ENCODE measurements around the gene EEF1AKMT1. TPM values are rescaled to one million over a fixed set of nuclear protein-coding genes. Genes with fewer than 3 reads are reported as not detected.

Gene EEF1AKMT1
- total RNA-seq (1 to 10 TPM; 2.6 to 4.6 (median 3.5) TPM), polyA plus RNA-seq (1 to 10 TPM; 3.8 to 6.4 TPM)

GRCh38 chr13:20773194-20774080 lies at the start of gene EEF1AKMT1:
EEF1AKMT1 (minus strand) TSS chr13:20773961; CDS start chr13:20757598, 16,363 bp downstream.
- ATAC-seq = peak; percentile 97 to 100 (median 100)
- intact Hi-C loops (cut with DNase I) = no loop called here
- no peaks in the 10 kb centered on the region for H3K27me3 ChIP-seq
- no peaks in the 10 kb centered on the region for H3K36me3 ChIP-seq
- H3K27ac ChIP-seq = peak within 1 kb of the TSS; percentile 75 to 86 (median 82)
- peaks cover 4 to 6% (median 4%) of the 10 kb centered on the region in 3 donors for H3K4me1 ChIP-seq
- H3K9me3 ChIP-seq = no peaks in the 10 kb centered on the region
- WGBS, 2 donors = 1% methylated on average over 72 of the region's 72 CpGs
- TF ChIP-seq CTCF (IDR thresholded peaks at IDR 0.05) = no peak
- peak; percentile 90 to 99 (median 95) for DNase-seq
- no peak for FAIRE-seq
- H3K4me3 ChIP-seq = peak within 1 kb of the TSS; percentile 45 to 62 (median 52)

DNA sequence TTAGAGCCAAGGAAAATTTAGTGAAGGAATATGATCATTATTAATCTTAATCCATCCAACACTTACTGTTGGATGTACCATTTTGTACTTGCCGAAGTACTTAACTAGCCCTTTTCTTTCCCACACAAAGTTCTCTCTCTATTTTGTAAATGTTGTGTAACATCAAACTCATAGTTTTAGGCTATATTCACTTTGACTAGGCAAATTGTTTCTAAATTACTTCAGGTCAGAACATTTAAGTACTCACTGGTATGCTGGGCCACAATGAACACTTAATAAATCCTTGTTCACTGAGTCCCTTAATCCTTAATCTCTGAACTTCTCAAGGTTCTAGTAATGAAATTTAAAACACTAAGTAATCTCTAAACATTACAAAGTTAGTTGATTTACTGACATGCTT lies 49.3 kb upstream of the EEF1AKMT1 start:
- Histone ChIP-seq H3K36me3 (no peaks in the 10 kb centered on the region), H3K9me3 (no peaks in the 10 kb centered on the region), H3K4me3 (no peak overlapping the region), H3K27ac (no peak overlapping the region), H3K4me1 (no peaks in the 10 kb centered on the region), H3K27me3 (no peaks in the 10 kb centered on the region)
- FAIRE-seq = no peak
- no peak for DNase-seq
- intact Hi-C loops (cut with DNase I) = no loop called here
- ATAC-seq = no peak
- no peak for TF ChIP-seq CTCF (IDR thresholded peaks at IDR 0.05)
- 99 to 100% methylated on average over 1 of the region's 1 CpG for WGBS, 2 donors

GRCh38 chr13:20822406-20822805 lies 48.6 kb upstream of the EEF1AKMT1 start:
- intact Hi-C loops (cut with DNase I) = no loop called here
- Histone ChIP-seq H3K4me1 (no peaks in the 10 kb centered on the region), H3K9me3 (no peaks in the 10 kb centered on the region), H3K4me3 (no peak overlapping the region), H3K27me3 (no peaks in the 10 kb centered on the region), H3K36me3 (no peaks in the 10 kb centered on the region), H3K27ac (no peak overlapping the region)
- FAIRE-seq = no peak
- 90 to 100% methylated on average over 1 of the region's 1 CpG for WGBS, 2 donors
- no peak for ATAC-seq
- DNase-seq = no peak
- no peak for TF ChIP-seq CTCF (IDR thresholded peaks at IDR 0.05)

- intact Hi-C loops (cut with DNase I) = no loop called here
- TF ChIP-seq CTCF (IDR thresholded peaks at IDR 0.05) = no peak
- WGBS, 2 donors = 98% methylated on average over 3 of the region's 3 CpGs
- Histone ChIP-seq H3K27ac (no peak overlapping the region), H3K36me3 (no peaks in the 10 kb centered on the region), H3K4me3 (no peak overlapping the region), H3K9me3 (no peaks in the 10 kb centered on the region), H3K27me3 (no peaks in the 10 kb centered on the region), H3K4me1 (peaks cover 0 to under 1% (median 0%) of the 10 kb centered on the region in 3 donors)
- no peak for DNase-seq
- no peak for ATAC-seq
- no peak for FAIRE-seq
These were observed 46.0 kb upstream of the EEF1AKMT1 start for GRCh38 chr13:20819715-20820114.

DNA sequence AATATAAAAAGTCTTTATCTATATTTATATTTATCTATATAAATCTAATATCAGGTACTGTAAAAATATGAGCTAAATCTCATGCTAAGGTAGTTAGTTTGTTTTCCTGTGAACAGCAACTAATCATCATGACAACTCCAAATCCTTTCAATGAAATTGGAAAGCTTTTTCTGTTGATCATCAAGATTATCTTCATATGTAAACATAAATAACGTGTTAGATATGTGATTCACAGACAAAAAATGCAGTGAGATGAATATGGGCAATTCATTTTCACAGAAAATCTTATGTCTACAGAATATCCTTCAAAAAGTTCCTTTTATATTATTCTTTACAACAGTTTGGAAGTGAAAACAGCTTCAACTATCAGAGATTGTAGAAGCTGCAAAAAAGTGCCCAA lies 41.7 kb upstream of the EEF1AKMT1 start:
- intact Hi-C loops (cut with DNase I) = no loop called here
- Histone ChIP-seq H3K4me1 (peaks cover 0 to 12% (median 0%) of the 10 kb centered on the region in 3 donors), H3K36me3 (no peaks in the 10 kb centered on the region), H3K4me3 (no peak overlapping the region), H3K27ac (no peak overlapping the region), H3K27me3 (no peaks in the 10 kb centered on the region), H3K9me3 (no peaks in the 10 kb centered on the region)
- no peak for ATAC-seq
- DNase-seq = no peak
- FAIRE-seq = no peak
- WGBS, 2 donors = 38 to 46% methylated on average over 1 of the region's 1 CpG
- no peak for TF ChIP-seq CTCF (IDR thresholded peaks at IDR 0.05)

All from pancreas (tissue), 10 donors.